NB4 (cell line): ENCODE results near the gene GGT6.

Experiments used
- MYC ChIP-seq: IDR thresholded peaks from 2 replicates; pipeline ENCODE4 v1.6.1; 2011; ENCODE audit warnings: low read depth, low read length
- POLR2A ChIP-seq: IDR thresholded peaks from 2 replicates; pipeline ENCODE4 v1.6.1; 2011; ENCODE audit warnings: mild to moderate bottlenecking; ENCODE audit not compliant: insufficient read length; ENCODE audit errors: extremely low read depth
- TF ChIP-seq, protein P1 (sequence below): IDR thresholded peaks from one replicate; pipeline ENCODE4 v1.5.1; 2012; ENCODE audit warnings: low read depth, low read length
- TF ChIP-seq, protein P2 (sequence below): IDR thresholded peaks from 2 replicates; pipeline ENCODE4 v1.6.1; 2011; ENCODE audit warnings: low read depth, low read length

DNA sequence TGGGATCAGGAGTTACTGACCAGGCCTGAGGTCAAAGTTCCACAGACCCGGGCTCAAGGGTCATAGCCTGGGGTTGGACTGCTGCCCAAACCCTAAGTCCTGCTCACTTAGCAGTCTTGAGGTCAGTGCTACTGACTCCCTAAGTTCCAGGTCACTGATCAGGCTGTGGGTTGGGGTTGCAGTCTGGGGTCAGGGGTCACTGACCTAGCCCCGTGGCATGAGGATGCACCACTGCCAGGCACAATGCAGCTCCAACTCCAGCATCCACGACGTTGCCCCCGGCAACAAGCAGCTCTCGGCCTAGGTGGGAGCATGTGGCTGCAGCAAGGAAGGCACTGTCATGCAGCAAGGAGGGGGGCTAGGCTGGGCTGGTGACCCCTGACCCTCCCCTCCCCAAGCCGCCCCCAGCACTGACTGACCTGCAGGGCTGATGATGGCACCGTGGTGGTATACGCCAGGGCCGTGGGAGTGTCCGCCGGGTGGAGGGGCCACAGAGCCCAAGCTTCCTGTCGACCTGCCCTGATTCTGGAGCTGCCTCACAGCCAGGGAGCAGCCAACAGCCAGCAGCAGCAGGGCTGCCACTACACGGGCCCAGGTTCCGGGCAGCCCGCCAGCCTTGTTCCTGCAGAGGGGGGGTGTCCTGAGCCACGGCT lies 1.1 kb downstream of the GGT6 start:
- TF ChIP-seq, protein P1, sequence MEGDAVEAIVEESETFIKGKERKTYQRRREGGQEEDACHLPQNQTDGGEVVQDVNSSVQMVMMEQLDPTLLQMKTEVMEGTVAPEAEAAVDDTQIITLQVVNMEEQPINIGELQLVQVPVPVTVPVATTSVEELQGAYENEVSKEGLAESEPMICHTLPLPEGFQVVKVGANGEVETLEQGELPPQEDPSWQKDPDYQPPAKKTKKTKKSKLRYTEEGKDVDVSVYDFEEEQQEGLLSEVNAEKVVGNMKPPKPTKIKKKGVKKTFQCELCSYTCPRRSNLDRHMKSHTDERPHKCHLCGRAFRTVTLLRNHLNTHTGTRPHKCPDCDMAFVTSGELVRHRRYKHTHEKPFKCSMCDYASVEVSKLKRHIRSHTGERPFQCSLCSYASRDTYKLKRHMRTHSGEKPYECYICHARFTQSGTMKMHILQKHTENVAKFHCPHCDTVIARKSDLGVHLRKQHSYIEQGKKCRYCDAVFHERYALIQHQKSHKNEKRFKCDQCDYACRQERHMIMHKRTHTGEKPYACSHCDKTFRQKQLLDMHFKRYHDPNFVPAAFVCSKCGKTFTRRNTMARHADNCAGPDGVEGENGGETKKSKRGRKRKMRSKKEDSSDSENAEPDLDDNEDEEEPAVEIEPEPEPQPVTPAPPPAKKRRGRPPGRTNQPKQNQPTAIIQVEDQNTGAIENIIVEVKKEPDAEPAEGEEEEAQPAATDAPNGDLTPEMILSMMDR = no peak
- TF ChIP-seq, protein P2, sequence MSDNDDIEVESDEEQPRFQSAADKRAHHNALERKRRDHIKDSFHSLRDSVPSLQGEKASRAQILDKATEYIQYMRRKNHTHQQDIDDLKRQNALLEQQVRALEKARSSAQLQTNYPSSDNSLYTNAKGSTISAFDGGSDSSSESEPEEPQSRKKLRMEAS = no peak
- TF ChIP-seq POLR2A = no peak
- no peak for TF ChIP-seq MYC
